ENCODE results near the gene CSNK1G2.

CSNK1G2 gene

DNA sequence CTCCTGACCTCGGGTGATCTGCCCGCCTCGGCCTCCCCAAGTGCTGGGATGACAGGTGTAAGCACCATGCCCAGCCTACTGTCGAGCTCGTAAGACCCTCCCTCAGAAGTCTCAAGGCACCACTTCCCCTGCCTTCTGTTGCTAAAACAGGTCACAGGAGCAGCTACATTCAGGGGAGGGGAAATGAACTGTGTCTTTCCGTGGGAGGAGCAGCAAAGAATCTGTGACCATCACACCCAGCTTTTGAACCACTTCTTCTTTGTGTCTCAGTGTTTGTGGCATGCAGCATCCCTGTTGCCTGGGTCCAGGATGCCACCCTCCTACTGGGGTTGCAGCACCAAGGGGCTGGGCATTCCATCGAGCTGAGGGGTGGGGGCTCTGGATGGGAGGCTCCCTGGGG lies 7.7 kb upstream of the CSNK1G2 start:
- no peak overlapping the region for H3K27ac ChIP-seq
- H3K36me3 ChIP-seq (ENCODE audit: insufficient read depth, low read length) = no peaks in the 10 kb centered on the region
- H3K9me3 ChIP-seq (ENCODE audit: low read depth, low read length) = no peaks in the 10 kb centered on the region
- TF ChIP-seq EZH2 (IDR thresholded peaks at IDR 0.05) = no peak
- TF ChIP-seq POLR2AphosphoS5 (IDR thresholded peaks at IDR 0.05; ENCODE audit: borderline replicate concordance, low read depth, low read length) = no peak
- TF ChIP-seq FOXP2 (optimal IDR thresholded peaks at IDR 0.05; ENCODE audit: control extremely low read depth, extremely low read length, insufficient read depth) = no peak
- no peak overlapping the region for H3K4me3 ChIP-seq
- no peak for DNase-seq (ENCODE audit: low read depth, low spot score)
- no peak overlapping the region for H3K9ac ChIP-seq (ENCODE audit: insufficient read length)

DNA sequence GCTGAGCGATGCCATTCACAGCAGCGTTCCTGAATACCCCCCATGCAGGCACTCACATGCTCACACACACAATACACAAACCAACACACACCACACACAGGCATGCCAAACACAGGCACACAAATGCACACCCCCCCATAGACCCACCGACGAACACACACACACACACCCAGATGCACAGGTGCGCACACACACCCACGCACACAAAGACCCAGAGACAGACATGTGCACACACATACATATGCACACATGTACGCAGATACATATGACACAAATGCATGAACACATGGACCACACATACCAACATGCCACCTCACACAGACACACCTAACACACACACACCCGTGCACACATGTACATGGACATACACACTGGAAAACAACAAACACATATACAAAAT lies 7.0 kb upstream of the CSNK1G2 start:
- Histone ChIP-seq H3K9ac (ENCODE audit: insufficient read length) (no peak overlapping the region), H3K27ac (no peak overlapping the region), H3K4me3 (no peak overlapping the region), H3K36me3 (ENCODE audit: insufficient read depth, low read length) (no peaks in the 10 kb centered on the region), H3K9me3 (ENCODE audit: low read depth, low read length) (no peaks in the 10 kb centered on the region)
- TF ChIP-seq EZH2 (IDR thresholded peaks at IDR 0.05) (no peak), FOXP2 (optimal IDR thresholded peaks at IDR 0.05; ENCODE audit: control extremely low read depth, extremely low read length, insufficient read depth) (no peak), POLR2AphosphoS5 (IDR thresholded peaks at IDR 0.05; ENCODE audit: borderline replicate concordance, low read depth, low read length) (no peak)
- no peak for DNase-seq (ENCODE audit: low read depth, low spot score)

DNA sequence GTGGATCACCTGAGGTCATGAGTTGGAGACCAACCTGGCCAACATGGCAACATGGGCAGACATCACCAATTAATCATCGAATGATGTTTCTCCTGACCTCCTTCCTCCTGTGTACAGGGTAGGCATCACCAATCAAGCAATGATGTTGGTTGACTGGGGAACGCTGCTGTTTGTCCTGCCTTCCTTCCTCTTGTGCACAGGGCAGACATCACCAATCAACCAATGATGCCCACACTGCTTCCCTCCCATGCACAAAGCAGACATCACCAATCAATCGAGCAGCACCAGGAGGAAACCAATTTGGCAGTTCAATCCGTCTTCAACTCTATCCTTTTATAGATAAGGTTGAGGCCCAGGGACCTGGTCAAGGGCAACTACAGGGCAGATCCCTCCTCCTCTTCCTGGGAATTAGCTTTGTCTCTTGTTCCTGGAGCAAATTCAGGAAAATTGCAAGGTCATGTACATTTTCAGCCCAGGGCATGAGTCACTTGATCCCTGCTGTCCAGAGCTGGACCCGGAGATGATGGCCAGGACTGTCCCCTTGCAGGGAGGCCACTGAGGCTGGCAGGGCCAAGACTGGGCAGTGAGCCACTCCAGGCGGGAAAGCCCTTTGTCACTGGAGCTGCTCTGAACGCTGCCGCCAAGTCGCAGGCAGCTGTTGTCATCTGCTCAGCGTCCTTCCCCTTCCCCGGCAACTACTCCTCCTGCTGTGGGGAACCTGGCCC lies 5.3 kb upstream of the CSNK1G2 start:
- Histone ChIP-seq H3K27ac (no peak overlapping the region), H3K9me3 (ENCODE audit: low read depth, low read length) (no peaks in the 10 kb centered on the region), H3K4me3 (no peak overlapping the region), H3K9ac (ENCODE audit: insufficient read length) (no peak overlapping the region), H3K36me3 (ENCODE audit: insufficient read depth, low read length) (no peaks in the 10 kb centered on the region)
- TF ChIP-seq EZH2 (IDR thresholded peaks at IDR 0.05) (no peak), POLR2AphosphoS5 (IDR thresholded peaks at IDR 0.05; ENCODE audit: borderline replicate concordance, low read depth, low read length) (no peak), FOXP2 (optimal IDR thresholded peaks at IDR 0.05; ENCODE audit: control extremely low read depth, extremely low read length, insufficient read depth) (no peak)
- DNase-seq (ENCODE audit: low read depth, low spot score) = no peak

DNA sequence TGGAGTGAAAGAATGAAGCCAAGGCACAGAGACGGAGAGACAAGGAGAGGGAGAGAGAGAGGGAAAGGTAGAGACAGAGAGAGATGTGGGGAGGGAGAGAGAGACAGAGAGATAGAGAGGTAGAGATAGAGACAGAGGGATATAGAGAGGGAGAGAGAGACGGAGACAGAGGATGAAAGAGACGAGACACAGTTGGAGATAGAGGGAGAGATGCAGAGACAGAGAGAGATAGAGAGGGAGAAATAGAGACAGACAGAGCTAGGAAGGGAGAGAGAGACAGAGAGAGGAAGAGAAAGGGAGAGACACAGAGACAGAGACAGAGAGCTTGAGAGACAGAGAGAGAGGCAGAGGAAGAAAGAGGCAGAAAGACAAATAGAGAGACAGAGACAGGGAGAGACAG lies 4.5 kb upstream of the CSNK1G2 start:
- Histone ChIP-seq H3K36me3 (ENCODE audit: insufficient read depth, low read length) (no peaks in the 10 kb centered on the region), H3K4me3 (no peak overlapping the region), H3K9me3 (ENCODE audit: low read depth, low read length) (no peaks in the 10 kb centered on the region), H3K9ac (ENCODE audit: insufficient read length) (no peak overlapping the region), H3K27ac (no peak overlapping the region)
- no peak for DNase-seq (ENCODE audit: low read depth, low spot score)
- TF ChIP-seq POLR2AphosphoS5 (IDR thresholded peaks at IDR 0.05; ENCODE audit: borderline replicate concordance, low read depth, low read length) (no peak), EZH2 (IDR thresholded peaks at IDR 0.05) (no peak), FOXP2 (optimal IDR thresholded peaks at IDR 0.05; ENCODE audit: control extremely low read depth, extremely low read length, insufficient read depth) (no peak)

DNA sequence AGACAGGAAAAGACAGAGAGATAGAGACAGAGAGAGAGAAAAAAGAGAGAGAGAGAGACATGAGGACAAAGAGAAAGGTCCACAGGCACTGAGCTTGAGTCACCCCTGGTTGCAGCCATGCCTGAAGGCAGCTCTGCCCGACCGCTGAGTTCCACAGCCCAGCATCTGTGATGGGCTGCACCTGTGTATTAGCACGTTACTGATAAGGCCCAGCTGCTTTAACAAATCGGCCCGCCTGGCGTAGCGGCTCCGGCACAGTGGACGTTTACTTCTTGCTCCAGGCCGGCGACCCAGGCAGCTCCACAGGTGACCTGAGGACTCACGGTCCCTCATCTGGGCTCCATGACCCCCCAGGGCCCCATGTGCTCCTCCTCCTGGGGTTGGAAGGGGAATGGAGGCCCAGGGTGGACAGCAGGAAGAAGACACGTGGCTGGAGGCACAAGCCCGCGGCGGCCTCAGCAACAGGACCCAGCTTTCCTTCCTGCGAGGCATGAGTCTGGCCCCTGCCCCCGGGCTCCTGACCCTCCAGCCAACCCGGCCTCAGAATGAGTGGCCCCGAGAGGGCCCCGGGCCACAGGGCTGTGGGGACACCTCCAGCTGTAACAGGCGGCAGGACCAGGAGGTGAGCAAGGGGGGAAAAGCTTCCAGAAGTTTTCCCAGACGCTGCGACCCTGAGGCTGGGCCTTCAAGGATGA lies 3.9 kb upstream of the CSNK1G2 start:
- Histone ChIP-seq H3K4me3 (no peak overlapping the region), H3K9ac (ENCODE audit: insufficient read length) (no peak overlapping the region)

DNA sequence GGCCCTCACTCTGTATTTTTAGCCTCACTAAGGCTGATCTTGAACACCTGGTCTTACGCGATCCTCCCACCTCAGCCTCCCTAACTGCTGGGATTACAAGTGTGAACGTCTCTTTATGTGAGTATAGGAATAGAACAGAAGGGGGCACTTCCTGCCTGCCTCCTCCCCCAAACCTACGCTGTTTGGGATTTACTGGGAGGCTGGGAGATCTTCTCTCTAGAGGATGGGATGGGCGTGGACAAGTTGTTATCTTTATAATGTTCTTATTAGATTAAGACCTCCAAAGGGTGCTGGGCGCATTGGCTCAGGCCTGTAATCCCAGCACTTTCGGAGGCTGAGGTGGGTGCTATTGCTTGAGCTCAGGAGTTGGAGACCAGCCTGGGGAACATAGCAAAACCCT lies 2.9 kb upstream of the CSNK1G2 start:
- TF ChIP-seq EZH2 (IDR thresholded peaks at IDR 0.05) = no peak
- peak overlapping the region; percentile 3; the same call in 1 of the 2 replicates for H3K27ac ChIP-seq
- no peak overlapping the region for H3K9ac ChIP-seq (ENCODE audit: insufficient read length)
- no peaks in the 10 kb centered on the region for H3K9me3 ChIP-seq (ENCODE audit: low read depth, low read length)
- no peaks in the 10 kb centered on the region for H3K36me3 ChIP-seq (ENCODE audit: insufficient read depth, low read length)
- H3K4me3 ChIP-seq = no peak overlapping the region
- DNase-seq (ENCODE audit: low read depth, low spot score) = no peak

More for the DNA sequence above, 3.9 kb upstream of the CSNK1G2 start:
- DNase-seq (ENCODE audit: low read depth, low spot score) = no peak
- TF ChIP-seq EZH2 (IDR thresholded peaks at IDR 0.05) (no peak), POLR2AphosphoS5 (IDR thresholded peaks at IDR 0.05; ENCODE audit: borderline replicate concordance, low read depth, low read length) (no peak), FOXP2 (optimal IDR thresholded peaks at IDR 0.05; ENCODE audit: control extremely low read depth, extremely low read length, insufficient read depth) (no peak)
- Histone ChIP-seq H3K27ac (no peak overlapping the region), H3K9me3 (ENCODE audit: low read depth, low read length) (no peaks in the 10 kb centered on the region), H3K36me3 (ENCODE audit: insufficient read depth, low read length) (no peaks in the 10 kb centered on the region)

DNA sequence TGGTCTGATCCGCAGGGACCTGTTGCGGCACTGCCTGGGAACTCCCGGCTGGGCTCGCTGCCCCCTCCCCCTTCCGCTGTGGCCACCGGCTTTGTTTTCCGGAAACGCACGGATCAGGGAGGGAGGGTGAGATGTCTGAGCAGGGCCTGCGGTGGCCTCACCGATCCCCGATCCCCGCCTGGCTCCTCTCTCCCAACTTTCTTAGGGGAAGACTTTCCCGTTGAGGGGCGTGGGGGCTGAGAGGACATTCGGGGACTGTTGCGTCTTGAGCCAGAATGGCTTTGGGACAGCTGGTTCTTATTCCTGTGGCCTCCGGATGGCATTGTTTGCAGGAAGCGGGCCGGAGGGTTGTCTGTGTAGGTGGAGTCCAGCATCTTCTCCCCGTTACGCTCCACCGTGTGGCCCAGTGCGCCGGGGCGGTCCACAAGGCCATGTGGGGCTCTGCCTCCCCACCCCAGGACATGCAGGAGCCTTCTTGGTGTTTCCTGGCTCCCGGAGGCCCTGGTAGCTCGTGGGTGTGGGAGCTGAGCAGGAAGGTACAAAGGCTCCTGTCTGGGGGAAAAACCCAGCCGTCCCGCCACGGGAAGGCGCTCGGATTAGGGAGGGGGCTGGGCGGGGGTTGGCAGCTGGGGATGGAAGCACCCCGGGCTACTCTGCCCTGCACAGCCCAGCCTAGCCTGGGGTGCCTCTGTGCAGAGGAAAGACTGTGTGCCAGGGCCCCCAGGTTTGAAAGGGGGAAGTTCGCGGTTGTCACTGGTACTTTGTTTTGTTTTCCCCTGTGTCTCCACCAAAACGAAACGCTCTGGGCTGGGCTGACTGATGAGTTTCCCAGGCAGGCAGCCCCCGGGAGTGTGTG lies 1.3 kb downstream of the CSNK1G2 start:
- Histone ChIP-seq H3K27ac (peak overlapping the region; percentile 59; the same call in 1 of the 2 replicates), H3K36me3 (ENCODE audit: insufficient read depth, low read length) (no peaks in the 10 kb centered on the region), H3K9me3 (ENCODE audit: low read depth, low read length) (no peaks in the 10 kb centered on the region), H3K9ac (ENCODE audit: insufficient read length) (peak overlapping the region; percentile 68), H3K4me3 (peak overlapping the region; percentile 93)
- TF ChIP-seq EZH2 (IDR thresholded peaks at IDR 0.05) = no peak
- no peak for TF ChIP-seq FOXP2 (optimal IDR thresholded peaks at IDR 0.05; ENCODE audit: control extremely low read depth, extremely low read length, insufficient read depth)
- DNase-seq (ENCODE audit: low read depth, low spot score) = no peak

DNA sequence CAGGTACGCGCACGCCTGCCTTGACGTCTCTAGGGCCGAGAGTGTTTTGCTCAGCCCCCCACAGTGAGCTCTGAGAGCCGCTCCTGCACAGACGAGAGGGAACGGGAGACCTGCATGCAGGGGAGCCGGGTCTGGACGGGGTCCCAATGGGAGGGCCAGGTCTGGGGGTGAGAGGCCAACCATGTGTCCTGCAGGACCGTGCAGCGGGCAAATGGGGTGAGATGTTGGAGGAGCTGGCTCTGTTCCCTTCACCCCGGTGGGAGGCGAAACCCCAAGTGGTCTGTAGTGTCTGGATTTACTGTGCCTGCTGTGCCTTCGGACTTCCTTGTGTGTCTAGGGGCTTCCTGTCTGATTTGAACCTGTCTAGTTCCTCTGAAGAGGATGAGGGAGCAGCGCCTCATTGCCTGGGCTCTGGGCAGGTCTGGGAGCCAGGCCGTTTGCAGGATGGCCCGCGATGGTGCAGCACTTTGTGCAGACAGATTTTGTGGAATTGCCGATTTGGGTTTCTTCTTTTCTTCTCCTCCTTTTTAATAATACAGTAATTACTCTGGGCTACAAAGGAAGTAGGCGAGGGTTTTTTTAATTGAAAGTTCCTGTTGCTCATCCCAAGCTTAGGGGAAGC lies 2.1 kb downstream of the CSNK1G2 start:
- DNase-seq (ENCODE audit: low read depth, low spot score) = no peak
- Histone ChIP-seq H3K36me3 (ENCODE audit: insufficient read depth, low read length) (no peaks in the 10 kb centered on the region), H3K9ac (ENCODE audit: insufficient read length) (peak overlapping the region; percentile 23), H3K27ac (0 out of 2 replicates have a peak overlapping the region, but pooled peaks have one; percentile 45), H3K9me3 (ENCODE audit: low read depth, low read length) (no peaks in the 10 kb centered on the region), H3K4me3 (peak overlapping the region; percentile 93)
- TF ChIP-seq POLR2AphosphoS5 (IDR thresholded peaks at IDR 0.05; ENCODE audit: borderline replicate concordance, low read depth, low read length) = no peak
- TF ChIP-seq EZH2 (IDR thresholded peaks at IDR 0.05) = no peak
- TF ChIP-seq FOXP2 (optimal IDR thresholded peaks at IDR 0.05; ENCODE audit: control extremely low read depth, extremely low read length, insufficient read depth) = no peak

All from SK-N-MC (cell line).